SK-N-SH treated with all-trans-retinoic acid at 6 μM for 48 hours (cell line): ENCODE data around the gene GPR183.

Source experiments
- PATZ1 ChIP-seq: fragments of 250-450 bp; sonication (Bioruptor Pico); IDR thresholded peaks from 2 replicates; pipeline ENCODE4 v1.8.0; 2020; ENCODE audit warnings: mild to moderate bottlenecking, moderate library complexity, borderline replicate concordance
- RARB ChIP-seq: fragments of 250-450 bp; sonication (Bioruptor Pico); IDR thresholded peaks from 2 replicates; pipeline ENCODE4 v1.8.0; 2021; ENCODE audit warnings: mild to moderate bottlenecking, moderate library complexity
- TSHZ2 ChIP-seq: fragments of 250-450 bp; sonication (Bioruptor Pico); IDR thresholded peaks from 2 replicates; pipeline ENCODE4 v1.5.0; 2020; ENCODE audit warnings: mild to moderate bottlenecking, moderate library complexity
- ZFP30 ChIP-seq: fragments of 450-650 bp; formaldehyde crosslinking; IDR thresholded peaks from 2 replicates; pipeline ENCODE4 v1.5.0; 2022; ENCODE audit warnings: mild to moderate bottlenecking, moderate library complexity

- TF ChIP-seq TSHZ2 (CRISPR knock-in tag) (no peak), RARB (CRISPR knock-in tag) (no peak), PATZ1 (CRISPR knock-in tag) (no peak), ZFP30 (no peak)
Measured at GRCh38 chr13:99282264-99283231, 24.7 kb downstream of the GPR183 start.
